HL-60 (cell line): ENCODE data around the gene TMEM87B.

Experiments
- POLR2AphosphoS5 ChIP-seq: IDR thresholded peaks from 2 replicates; pipeline ENCODE4 v1.6.1; 2012; ENCODE audit warnings: low read depth
- TF ChIP-seq, protein P1 (sequence below): IDR thresholded peaks from one replicate; pipeline ENCODE4 v1.5.1; 2011; ENCODE audit warnings: low read length, control low read depth, inconsistent platforms; ENCODE audit not compliant: insufficient read depth

- TF ChIP-seq POLR2AphosphoS5 = no peak
- TF ChIP-seq, protein P1, sequence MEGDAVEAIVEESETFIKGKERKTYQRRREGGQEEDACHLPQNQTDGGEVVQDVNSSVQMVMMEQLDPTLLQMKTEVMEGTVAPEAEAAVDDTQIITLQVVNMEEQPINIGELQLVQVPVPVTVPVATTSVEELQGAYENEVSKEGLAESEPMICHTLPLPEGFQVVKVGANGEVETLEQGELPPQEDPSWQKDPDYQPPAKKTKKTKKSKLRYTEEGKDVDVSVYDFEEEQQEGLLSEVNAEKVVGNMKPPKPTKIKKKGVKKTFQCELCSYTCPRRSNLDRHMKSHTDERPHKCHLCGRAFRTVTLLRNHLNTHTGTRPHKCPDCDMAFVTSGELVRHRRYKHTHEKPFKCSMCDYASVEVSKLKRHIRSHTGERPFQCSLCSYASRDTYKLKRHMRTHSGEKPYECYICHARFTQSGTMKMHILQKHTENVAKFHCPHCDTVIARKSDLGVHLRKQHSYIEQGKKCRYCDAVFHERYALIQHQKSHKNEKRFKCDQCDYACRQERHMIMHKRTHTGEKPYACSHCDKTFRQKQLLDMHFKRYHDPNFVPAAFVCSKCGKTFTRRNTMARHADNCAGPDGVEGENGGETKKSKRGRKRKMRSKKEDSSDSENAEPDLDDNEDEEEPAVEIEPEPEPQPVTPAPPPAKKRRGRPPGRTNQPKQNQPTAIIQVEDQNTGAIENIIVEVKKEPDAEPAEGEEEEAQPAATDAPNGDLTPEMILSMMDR = no peak
These were observed 86.5 kb downstream of the TMEM87B start for GRCh38 chr2:112141626-112142007.
